GM21367 (cell line): ENCODE measurements around the gene GPC5.

Experiments used
- ATAC-seq: cut with Tn5 transposase; IDR thresholded peaks from one replicate; pipeline ENCODE4 v1.9.1; 2021; ENCODE audit not compliant: unreplicated experiment

GPC5 gene

DNA sequence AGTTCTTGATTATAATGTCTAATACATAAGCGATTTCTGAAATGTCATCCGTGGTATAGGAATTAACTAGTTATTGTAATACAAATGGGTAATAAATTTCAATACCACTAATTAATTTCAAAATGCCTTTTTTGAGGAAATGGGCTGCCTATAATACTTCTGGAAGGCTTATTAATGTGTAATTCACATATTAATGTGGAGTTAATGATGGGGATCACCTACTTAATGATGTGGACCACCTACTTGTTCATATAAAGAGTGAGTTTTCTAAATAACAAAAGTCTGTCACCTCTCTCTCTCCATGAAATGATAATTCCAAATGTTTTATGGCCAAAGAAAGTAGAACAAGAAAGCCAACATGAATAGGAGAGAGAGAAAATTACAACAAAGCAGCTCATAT lies 914.4 kb downstream of the GPC5 start:
- ATAC-seq = no peak

DNA sequence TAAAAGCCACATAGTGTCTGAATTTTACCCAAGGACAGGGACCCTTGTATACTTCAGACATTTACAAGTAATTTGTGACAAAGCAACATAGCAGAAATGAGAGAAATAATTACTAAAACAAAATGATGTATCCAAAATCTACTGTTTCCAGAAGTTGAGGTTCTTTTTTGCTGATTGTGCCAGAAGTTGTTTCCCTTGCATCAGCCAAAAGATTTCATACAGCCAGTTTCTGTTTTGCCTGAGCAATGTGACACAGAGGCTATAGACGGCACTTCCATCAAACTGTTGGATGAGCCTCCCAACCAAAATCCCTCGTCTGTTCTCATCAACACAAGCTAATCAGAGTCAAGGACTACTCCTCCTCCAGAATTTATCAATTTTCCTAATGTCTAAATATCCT lies 915.0 kb downstream of the GPC5 start:
- ATAC-seq = no peak

DNA sequence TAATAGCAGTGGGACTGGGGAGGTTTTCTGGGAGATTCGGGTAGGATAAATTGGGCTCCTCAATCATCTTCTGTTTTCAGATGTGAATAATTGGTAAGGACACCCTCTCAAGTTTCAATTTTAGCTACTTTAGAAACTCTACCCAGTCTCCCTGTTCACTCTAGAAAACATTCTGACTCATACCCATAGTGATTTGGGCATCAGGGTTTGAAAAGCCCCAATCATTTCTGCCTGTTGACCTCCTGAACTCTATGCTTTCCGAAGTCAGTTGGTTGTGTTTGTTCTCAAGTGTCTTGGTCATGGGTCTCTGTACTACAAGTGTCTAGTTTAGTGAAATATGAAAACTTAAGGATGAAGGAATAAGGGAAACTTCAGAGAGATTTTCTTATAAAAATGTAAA lies 916.8 kb downstream of the GPC5 start:
- no peak for ATAC-seq

DNA sequence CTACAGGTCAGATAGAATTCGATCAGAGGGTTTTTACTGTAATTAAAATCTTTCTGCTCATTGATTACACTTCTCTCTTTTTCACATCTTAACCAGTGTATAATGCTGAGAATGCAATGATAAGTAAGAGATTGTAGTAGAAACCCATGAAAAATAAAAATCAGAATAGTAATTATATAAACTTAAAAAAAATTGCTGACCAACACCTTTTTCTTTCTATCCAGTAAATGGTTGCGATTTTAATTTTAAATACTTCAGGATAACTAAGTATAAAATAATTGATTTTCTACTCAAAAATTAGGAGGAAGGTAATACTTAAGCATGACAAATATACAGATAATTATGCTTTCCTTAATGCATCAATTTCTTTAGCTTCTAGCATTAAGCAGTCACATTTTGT lies 917.6 kb downstream of the GPC5 start:
- ATAC-seq = no peak

DNA sequence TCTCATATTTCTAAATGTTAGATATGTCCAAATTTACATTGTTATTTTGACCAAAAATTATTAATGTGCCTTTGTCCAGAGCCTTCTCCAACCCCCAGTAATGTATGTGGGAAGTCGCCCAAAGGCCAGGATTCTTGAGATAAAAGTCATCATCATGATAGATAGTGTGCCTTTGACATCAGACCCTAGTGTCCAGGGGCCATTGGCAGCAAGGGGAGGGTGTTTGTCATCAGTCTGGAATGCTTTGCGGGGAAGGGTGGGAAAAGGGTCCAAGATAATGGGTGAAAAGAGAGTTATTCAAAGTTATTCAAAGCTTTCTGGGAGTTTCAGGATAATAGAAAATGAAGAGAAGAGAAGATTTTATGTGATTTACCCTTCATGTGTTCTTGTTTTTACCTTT lies 918.6 kb downstream of the GPC5 start:
- no peak for ATAC-seq

DNA sequence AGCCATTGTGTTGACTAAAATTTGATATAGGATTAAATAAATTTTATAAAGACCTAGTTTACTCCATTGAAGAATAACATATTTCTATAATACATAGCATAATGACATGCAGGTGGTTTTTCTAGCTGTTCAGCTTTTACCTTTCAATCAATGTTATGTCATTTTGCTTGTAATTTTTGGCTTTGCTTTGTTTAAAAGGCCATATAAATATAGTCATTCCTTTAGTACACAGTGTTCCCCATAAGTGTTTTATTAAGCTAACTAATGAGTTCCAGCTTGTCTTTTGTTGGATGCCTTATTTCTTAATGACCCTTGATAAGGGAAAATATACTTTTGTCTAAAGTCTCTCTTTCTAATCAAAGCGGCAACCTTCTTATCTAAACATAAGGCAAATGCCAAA lies 921.9 kb downstream of the GPC5 start:
- ATAC-seq = no peak

DNA sequence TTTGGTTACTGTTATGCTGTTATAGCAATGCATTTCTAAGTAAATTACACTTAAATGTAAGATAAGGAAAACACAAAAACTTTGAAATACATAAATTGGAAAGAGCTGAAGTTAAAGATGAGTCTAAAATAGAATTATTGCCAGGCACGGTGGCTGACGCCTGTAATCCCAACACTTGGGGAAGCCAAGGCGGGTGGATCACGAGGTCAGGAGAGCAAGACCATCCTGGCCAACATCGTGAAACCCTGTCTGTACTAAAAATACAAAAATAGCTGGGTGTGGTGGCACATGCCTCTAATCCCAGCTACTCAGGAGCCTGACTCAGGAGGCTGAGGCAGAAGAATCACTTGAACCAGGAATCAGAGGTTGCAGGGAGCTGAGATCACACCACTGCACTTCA lies 922.8 kb downstream of the GPC5 start:
- ATAC-seq = no peak

DNA sequence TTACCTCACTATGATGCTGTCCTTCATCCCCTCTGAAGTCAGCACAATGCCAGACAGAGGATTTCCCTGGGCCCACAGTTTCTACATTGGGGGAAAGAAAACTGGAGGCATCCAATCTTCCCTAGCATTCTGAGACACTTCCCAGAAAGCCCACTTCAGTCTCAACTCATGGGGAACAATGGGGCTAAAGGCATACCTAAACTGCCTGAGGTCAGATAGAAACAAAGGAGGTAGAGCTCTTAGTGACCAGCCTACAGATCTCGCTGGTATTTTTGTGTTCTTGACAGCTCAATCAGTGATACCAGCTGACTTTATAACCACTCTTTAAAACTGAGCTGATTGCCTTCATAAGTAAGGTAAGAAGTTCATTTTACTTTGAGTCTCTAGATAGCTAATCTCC lies 947.2 kb downstream of the GPC5 start:
- ATAC-seq = no peak

DNA sequence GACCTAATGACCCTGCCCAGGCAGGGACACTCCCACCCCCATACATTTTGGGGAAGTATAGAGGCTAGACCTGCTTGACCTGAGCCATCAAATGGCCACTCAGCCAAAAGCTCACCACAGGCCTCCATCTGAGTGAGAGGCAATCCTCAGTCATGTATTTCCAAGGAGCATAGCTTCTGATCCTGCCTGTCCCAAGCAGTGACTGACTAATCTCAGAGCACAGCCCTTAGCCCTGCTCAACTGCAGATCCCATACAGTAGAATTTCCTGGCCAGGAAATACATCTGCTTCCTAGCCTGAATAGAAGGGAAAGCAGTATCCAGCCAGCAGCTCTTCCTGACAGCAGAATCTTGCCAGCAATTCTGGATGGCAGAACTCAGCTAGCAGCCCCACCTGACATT lies 947.6 kb downstream of the GPC5 start:
- no peak for ATAC-seq

DNA sequence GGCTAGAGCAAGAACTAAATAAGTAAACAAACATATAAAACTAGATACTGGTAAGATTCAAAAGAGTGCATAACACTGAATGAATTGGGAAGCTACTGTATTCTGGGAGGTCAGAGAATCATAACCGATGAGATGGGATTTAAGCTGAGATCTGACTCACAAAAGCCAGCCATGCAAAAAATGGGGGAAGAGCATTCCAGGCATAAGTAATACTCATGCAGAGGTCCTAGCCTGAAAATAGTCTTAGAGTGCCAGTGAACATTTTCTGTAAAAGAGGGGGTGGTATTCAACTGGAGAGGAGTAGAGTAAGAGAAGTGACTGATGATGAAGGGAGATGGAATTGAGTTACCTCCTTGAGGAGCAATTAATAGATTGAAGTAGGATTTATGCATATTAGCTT lies 956.2 kb downstream of the GPC5 start:
- ATAC-seq = no peak

DNA sequence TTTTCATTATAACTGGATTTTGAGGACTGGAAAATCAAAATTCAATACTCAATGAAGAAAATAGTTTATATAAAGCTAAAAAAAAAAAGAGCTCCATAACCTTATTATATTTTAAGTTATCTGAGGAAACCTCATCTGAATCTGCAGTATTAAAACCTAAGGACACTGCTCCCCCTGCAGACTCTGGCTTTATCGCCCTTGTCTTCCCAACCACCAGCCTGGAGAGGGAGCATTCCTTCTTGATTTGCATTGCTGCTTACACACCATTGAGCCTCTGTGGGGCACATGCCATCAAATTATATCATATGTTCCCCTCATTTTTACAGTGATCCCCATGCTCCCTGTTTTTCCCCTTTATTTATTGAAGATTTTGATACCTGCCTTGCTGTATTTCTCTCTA lies 956.8 kb downstream of the GPC5 start:
- ATAC-seq = no peak

DNA sequence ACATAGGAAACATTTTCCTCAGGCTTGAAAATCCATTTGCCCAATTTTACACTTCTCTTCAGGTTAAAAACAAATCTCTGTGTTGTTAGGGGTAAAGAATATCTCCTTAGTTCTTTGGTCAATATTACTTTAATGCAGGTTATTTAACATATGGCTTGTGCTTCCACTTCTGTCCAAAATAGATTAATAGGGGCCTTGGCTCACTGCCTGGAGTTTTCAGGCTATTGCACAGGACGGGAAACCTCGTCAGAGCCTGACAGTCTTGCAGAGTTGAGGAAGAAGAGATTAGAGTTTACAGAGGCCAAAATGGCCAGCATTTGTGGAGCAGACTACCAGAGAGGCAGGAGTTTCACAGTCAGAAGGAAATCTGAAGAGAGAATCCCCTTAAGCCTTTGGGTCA lies 964.3 kb downstream of the GPC5 start:
- ATAC-seq = no peak

DNA sequence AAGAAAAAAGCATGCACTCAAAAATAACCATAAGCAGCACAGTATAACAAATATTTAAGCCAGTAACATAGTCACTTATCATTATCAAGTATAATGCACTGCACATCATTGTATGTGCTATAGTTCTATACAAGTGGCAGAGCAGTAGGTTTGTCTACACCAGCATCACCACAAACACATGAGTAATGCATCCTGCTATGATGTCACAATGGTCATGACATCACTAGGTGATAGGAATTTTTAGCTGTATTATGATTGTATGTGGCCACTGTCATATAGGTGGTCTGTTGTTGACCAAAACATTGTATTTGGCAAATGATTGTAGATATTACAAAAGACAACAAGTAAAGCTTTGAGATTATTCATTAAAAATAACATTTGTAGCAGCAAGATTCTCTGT lies 967.5 kb downstream of the GPC5 start:
- ATAC-seq = no peak

DNA sequence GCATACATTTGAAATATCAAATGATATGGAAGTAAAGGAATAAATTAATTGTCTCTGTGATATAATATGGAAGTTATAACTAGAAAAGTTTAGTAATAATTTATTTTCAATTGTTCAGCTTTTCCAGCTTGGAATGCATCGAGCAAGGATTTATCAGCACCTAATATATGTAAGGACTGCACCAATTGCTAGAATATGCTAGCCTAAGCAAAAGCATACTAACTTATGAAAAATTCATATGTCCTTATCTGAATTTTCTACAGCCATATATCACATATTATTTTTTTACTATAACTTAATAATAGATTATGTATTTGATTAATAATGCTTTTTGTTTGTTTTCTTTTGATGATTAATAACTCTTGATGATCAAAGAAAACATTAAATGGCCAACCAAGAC lies 979.0 kb downstream of the GPC5 start:
- no peak for ATAC-seq

DNA sequence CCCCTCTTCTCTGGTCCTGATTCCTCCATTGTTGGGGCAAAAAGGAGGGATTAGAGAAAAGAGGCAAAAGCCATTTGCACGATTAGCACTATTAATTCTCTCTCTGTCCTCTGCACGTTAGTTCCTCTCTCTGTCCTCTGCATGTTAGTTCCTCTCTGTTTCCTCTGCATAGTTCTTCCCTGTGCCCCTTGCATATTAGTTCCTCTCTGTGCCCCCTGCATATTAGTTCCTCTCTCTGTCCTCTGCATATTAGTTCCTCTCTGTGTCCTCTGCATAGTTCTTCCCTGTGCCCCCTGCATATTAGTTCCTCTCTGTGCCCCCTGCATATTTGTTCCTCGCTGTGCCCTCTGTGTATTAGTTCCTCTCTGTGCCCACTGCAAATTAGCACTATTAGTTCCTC lies 981.0 kb downstream of the GPC5 start:
- no peak for ATAC-seq

DNA sequence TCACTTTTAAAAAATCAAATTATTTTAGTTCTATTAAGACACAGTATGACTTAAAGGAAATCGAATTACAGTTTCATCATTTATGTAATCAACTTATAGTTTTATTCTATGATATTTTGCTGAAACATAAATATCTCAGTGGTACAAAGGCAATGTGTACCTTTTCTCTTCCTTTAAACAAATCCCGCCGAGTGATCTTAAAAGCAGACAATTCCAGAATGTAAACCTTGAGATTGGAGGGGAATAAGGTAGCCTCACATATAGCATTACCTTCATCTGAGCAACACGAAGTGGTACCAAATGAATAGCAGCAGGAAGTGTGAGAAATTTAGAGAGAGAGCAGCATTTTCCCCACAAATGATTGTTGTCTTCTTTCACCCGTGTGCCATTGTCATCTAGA lies 986.0 kb downstream of the GPC5 start:
- no peak for ATAC-seq

DNA sequence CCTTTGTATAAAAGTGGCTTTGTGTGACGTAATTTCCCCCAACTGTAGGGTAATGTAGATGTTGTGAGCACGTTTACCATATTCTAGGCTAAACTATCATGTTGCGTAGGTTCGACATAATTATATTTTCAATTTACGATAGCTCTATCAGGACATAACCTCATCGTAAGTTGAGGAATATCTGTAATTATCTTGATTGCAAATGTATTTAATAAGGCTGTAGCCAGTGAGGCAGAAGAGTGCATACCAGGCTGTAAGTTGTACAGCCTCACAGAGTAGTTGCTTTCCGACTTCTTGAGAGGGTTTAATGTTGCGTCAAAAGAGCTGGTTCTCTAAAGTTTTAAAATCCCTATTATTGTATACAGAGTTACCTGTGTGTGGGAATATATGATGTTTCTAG lies 988.8 kb downstream of the GPC5 start:
- ATAC-seq = no peak

DNA sequence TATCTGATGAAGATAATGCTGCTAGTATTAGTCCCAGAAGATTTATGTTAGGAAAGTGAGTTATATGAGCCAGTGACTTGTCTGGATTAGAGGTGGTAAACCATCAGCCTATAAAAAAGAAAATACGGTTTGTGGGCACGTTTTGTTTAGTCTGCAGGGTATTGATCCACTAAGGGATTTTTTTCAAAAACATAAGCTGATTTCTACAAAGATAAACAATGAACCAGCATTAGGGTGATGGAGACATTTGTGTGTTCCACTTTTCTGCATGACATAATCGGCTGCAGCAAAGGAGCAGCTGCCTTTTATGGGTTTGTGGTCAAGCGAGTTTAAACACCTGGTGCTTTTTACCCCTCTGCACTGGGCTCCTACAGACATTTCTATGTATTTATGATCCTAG lies 991.8 kb downstream of the GPC5 start:
- ATAC-seq = no peak

DNA sequence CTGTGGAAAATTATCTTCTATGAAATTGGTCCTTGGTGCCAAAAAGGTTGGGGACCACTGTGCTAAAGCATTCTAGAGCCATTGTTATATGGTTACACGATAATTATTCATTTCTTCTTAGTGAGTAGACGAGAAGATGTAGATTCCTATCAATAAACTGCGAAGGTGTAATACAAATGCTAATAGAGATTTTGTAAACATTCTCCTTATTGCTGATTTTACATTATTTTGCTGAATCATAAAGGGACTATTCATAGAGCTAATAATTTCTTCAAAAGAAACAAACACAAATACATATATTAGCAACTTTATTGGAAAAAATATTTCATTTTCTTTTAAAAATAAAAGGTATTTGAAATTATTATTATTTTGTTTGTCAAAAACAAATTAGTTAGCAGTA lies 1005.2 kb downstream of the GPC5 start:
- no peak for ATAC-seq

DNA sequence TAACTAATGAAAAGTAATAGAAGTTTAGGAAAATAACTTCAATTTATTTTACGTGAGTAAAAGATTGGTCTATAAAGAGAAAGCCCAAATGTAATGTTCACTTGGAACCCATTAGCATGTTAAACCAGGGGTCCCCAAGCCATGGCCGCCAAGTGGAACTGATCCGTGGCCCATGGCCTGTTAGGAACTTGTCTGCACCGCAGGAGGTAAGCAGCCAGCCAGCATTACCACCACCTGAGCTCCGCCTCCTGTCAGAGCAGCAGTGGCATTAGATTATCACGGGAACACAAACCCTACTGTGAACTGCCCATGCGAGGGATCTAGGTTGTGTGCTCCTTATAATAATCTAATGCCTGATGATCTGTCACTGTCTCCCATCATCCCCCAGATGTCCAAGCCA lies 1009.4 kb downstream of the GPC5 start:
- no peak for ATAC-seq

DNA sequence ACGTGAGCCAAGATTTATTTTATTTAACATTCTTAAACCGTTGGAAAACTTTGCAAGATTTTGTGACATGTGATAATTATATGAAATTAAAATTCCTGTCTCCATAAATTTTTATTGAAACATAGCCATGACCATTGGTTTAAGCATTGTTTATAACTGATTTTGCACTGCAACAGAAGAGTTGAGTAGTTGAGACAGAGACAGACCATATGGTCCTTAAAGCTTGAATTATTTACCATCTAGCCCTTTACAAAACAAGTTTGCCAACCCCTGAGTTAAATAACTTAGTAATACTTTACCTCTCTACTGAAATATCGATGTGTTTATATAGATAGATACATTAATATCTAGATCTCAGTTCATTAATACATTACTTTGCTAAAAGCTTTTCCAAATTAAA lies 1014.1 kb downstream of the GPC5 start:
- no peak for ATAC-seq

DNA sequence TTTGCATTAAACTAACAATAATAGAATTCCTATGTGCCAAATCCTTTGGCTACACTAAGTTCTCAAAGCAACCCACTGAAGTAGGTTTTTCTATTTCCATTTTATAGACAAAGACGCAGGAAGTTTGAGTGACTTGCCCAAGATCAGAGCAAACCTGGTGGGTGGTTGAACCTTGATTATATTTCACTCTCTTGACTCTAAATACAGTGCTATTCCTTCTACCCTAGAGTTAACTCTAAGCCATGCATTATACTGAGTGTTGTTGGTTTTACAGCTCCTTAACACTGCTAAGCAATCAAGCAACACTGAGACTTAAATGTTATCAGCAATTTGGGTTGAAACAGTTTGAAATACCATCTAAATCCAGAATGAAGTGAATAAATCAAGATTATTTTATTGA lies 1014.6 kb downstream of the GPC5 start:
- no peak for ATAC-seq

DNA sequence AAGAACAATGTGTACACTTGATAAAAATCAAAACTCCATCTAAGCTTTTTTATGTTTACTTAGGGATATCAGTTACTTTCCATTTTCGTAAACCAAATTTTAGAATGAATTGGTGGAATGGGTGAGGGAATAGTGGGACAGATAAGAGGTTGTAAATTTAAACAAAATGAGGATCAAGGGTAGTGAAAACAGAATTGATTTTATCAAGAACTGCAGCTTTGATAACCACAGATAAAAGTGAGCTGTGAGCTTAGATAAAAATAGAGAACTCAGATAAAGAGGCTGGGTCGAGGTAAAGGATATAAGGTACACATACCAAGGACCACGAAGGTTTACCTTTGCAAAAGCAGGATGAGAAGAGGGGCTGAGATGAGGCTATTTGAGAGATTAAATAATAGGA lies 1015.0 kb downstream of the GPC5 start:
- no peak for ATAC-seq

DNA sequence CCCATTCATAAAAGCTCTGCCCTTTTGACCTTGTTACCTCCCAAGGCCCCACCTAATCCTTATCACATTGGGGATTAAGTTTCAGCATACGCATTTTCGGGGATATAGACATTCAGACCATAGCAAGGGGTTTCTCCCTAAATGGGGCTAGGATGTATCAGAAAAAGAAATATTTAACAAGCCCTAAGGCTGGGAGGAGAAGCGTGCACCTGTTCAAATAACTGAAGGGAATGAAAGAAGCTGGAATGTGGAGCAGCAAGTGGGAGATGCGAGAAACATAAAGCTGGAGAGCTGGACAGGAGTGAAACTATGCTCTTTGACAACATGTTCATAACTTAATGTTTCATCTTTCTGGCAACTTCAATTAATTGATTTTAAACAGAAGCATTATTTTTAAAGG lies 1016.4 kb downstream of the GPC5 start:
- ATAC-seq = no peak
